DND-41 (cell line): ENCODE results near the gene RXYLT1.

Experiments
- EZH2 ChIP-seq: IDR thresholded peaks from 3 replicates; pipeline ENCODE4 v1.6.1; 2012; ENCODE audit warnings: borderline replicate concordance, low read depth, mild to moderate bottlenecking, moderate library complexity, low read length, inconsistent platforms; ENCODE audit not compliant: severe bottlenecking
- TF ChIP-seq, protein P1 (sequence below): IDR thresholded peaks from 2 replicates; pipeline ENCODE4 v1.5.1; 2012; ENCODE audit warnings: borderline replicate concordance, low read length, moderate library complexity, mild to moderate bottlenecking; ENCODE audit not compliant: poor library complexity, severe bottlenecking; ENCODE audit errors: extremely low read depth

DNA sequence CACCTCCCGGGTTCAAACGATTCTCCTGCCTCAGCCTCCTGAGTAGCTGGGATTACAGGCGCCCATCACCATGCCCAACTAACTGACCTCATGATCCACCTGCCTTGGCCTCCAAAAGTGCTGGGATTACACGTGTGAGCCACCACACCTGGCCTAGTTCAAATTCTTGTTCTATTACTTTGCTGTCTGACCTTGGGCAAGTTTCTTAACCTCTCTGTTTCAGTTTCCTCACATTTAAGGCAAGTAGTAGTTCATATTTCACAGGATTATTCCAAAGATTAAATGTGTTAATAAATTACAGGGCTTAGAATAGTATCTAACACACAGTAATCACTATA is 10.9 kb downstream of the RXYLT1 start:
- TF ChIP-seq, protein P1, sequence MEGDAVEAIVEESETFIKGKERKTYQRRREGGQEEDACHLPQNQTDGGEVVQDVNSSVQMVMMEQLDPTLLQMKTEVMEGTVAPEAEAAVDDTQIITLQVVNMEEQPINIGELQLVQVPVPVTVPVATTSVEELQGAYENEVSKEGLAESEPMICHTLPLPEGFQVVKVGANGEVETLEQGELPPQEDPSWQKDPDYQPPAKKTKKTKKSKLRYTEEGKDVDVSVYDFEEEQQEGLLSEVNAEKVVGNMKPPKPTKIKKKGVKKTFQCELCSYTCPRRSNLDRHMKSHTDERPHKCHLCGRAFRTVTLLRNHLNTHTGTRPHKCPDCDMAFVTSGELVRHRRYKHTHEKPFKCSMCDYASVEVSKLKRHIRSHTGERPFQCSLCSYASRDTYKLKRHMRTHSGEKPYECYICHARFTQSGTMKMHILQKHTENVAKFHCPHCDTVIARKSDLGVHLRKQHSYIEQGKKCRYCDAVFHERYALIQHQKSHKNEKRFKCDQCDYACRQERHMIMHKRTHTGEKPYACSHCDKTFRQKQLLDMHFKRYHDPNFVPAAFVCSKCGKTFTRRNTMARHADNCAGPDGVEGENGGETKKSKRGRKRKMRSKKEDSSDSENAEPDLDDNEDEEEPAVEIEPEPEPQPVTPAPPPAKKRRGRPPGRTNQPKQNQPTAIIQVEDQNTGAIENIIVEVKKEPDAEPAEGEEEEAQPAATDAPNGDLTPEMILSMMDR: no peak
- no peak for TF ChIP-seq EZH2
